ENCODE measurements around the gene IL21R.

IL21R gene

DNA sequence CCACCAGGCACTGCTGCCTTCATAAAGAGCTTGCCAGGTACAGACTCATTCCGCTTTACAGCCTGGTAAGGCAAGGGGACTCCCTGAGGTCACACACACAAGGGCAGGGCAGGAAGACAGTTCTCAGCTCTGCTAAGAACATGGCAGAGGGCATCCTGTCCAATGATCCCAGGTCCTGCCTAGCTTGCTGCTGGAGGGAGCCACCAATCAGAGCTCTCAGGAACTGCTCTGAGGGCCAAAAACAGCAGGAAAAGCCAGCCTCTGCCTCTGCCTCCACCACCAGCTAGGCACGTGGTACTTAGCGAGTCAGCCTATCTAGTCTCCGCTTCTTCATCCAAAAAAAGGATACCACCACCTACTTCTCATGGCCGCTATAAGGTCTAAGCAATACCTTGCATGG lies 81.7 kb downstream of the IL21R start:
- no peak for DNase-seq (ENCODE audit: low read depth in 2 of 2, low spot score in 1 of 2)

GRCh38 chr16:27485126-27485525 lies 83.2 kb downstream of the IL21R start:
- DNase-seq (ENCODE audit: low read depth in 2 of 2, low spot score in 1 of 2) = no peak

DNA sequence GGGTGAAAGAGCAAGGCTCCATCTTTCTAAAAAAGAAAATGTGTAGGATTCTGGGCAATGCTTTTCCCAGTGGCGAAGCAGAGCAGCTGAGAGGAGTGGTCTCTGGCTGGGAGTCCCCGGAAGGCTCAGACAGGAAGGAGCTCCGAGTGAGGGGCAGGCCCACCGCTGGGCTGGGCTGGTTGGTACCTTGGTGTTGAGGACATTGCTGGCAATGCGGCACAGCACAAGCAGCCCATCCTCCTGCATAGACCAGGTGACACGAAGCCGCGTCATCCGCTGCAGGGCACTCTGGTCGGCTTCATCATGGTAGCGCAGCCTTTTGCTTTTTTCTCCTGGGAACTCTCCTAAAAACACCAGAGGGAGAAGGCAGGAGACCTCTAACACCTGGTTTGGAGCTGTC lies 83.8 kb downstream of the IL21R start:
- DNase-seq (ENCODE audit: low read depth in 2 of 2, low spot score in 1 of 2) = no peak

DNA sequence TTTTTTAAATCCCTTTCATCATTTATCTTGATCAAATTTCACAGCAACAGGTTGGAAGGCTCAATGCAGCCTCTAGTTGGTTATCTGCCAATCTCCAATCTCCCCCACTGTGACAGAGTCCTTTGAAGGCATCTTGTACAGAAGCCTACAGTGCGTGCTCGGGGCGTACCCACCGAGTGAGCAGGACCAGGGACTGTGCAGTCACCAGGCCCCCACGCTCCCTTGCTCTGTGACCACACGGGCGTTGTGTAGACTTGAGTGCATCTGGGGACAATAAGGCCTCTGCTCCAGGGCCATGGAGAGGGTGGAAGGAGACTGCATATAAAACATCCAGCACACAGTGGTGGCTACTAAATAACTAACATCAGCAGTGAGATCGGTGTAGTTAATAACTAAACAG lies 84.4 kb downstream of the IL21R start:
- DNase-seq (ENCODE audit: low read depth in 2 of 2, low spot score in 1 of 2) = no peak

DNA sequence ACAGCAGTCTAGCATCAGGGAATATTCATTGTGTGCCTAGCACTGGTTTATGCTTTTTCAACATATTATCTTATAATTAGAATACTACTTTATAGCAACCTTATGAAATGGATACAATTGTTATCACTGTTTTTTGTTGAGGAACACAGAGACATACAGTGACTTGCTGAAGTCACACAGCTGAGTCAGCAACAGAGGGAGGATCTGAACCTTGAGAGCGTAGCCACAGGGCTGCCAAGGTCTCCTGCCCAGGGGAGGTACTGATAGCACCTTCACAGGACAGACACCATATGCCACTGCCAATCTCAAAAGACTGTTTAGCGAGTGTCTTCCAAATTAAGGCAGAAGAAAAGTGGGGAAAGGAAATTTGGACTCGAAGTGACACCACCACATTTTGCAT lies 84.8 kb downstream of the IL21R start:
- no peak for DNase-seq (ENCODE audit: low read depth in 2 of 2, low spot score in 1 of 2)

DNA sequence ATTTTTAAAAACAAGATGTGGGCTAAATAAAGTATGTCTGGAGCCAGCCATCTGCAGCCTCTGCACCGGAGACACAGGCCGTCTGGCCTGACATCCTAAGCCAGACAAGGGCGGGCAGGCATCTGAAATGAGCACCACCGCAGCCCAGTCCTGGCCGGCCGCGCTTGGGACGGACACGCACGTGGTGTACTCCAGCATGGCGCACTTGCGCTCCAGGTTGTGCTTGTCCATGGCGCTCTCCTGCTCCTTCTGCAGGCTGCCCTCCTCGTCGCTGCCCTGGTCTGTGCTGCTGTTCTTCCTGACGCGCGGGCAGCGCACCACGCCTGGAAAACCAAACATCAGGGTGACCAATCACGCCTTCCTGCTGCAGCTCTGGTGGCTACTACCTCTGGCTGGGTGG lies 87.4 kb downstream of the IL21R start:
- no peak for DNase-seq (ENCODE audit: low read depth in 2 of 2, low spot score in 1 of 2)

DNA sequence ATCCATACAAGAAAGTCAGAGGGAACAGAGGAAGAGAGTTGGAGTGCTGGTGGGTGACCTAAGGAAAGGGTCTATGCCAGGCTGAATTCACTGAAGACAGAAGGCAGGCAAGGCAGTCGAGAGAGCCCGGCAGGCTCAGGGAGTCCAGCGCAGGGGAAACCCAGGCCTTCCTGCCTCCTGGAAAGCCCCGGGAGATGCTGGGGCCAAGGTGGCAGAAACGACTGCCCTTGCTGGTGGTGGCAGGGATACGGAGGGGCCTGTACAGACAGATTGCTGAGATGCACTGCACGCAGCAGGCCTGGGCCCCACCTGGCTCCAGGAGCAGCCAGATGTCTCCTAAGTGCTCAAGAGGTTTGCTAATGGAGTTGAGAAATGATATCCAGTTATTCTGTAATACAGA lies 87.9 kb downstream of the IL21R start:
- no peak for DNase-seq (ENCODE audit: low read depth in 2 of 2, low spot score in 1 of 2)

DNA sequence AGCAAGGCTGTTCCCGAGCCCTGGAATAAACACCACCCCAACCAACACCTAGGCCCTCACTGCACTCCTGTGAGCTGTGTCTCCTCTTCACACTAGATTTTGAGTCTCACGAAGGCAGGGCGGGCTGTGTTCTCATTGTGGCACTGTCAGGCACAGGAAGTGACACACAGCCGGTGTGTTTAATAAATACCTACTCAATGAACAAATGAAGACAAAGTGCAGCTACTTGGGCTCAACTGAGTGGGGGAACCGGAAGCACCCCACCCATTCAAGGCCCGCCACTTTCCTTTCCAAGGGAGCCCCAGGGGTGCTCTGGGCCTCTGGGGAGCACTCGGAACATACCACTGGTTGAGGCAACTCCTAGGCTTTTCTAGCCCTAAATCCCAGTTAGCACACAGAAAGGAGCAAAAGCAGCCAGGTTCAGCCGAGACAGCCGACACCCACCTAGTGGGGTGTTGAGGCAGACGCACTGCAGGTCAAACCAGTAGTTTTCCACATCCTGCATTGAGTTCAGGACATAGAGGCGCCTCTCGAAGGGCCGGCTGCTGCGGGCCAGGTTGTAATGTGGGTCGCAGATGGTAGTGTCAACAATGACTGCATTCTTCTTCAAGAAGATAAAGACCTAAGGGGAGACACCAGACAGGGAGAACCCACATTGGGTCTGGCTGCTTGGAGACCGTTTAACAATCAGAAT lies 90.1 kb downstream of the IL21R start:
- DNase-seq (ENCODE audit: low read depth in 2 of 2, low spot score in 1 of 2) = peak in 1 of 2 donors; percentile 11

- no peak for DNase-seq (ENCODE audit: low read depth in 2 of 2, low spot score in 1 of 2)
These were observed 90.6 kb downstream of the IL21R start for GRCh38 chr16:27492588-27492979.

GRCh38 chr16:27495191-27495590 lies 93.2 kb downstream of the IL21R start:
- no peak for DNase-seq (ENCODE audit: low read depth in 2 of 2, low spot score in 1 of 2)

- DNase-seq (ENCODE audit: low read depth in 2 of 2, low spot score in 1 of 2) = no peak
These were observed 96.3 kb downstream of the IL21R start for GRCh38 chr16:27498031-27498825.

DNA sequence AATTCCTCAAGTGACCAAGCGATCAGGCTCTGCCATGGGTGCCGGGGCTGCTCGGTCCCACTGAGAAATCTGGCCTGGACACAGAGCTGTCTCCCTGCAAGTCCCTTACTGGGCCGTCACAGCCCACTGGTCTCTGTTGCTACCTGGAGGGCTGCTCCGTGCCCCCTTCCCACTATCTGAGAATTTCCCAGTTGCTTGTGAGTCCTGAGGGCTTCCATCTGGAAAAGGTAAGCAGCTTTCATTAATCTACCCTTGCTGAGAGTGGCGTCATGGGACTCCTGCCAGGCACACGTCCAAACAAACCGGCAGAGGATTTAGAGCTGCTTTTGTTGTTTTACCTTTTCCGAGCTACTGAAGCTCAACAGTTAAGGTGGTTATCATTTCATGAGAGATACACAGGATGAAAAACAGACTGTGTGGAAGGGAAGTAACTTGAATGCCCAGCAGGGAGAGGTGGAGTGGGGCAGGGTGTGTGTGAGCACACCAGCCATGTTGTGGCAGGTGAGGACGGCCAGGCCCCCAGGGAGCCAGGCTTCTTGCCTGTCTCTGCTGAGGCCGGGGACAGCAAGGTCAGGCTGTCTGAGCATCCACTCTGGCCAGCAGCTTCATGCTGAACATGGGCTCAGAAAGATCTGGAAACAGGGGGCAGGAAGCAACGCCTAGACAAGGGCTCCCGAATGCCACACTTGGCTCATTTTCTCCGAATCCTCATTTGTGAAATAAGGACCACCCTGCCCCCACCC lies 97.1 kb downstream of the IL21R start:
- no peak for DNase-seq (ENCODE audit: low read depth in 2 of 2, low spot score in 1 of 2)

DNA sequence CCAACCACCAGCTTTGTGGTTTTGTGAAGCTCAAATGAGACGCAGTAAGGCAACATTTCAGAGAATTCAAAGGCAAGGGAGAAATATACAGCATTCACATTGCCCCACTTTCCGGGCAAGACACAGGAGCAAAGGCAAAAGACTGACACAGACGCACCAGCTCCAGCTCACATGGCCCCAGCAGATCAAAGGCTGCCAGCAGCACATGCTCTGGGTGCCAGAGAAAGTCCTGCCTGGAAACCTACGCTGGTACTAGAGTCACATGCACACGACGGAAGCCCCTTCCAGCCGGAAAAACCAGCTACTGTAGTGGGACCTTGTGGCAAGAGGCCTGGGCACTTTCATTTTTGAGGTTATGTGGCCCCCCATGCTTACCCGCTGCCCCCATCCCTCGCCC lies 97.7 kb downstream of the IL21R start:
- DNase-seq (ENCODE audit: low read depth in 2 of 2, low spot score in 1 of 2) = no peak

- DNase-seq (ENCODE audit: low read depth in 2 of 2, low spot score in 1 of 2) = no peak
These were observed 98.8 kb downstream of the IL21R start for GRCh38 chr16:27500801-27501200.

All from stimulated activated CD8-positive, alpha-beta memory T cell treated with anti-CD3 and anti-CD28 coated beads, Interleukin-4, amount 100 ng/mL, for 1 hour (primary cell).